HEK293T (cell line): ENCODE measurements around the gene G6PD.
A peak's percentile ranks its signal among the peaks of the same experiment; 100 is the strongest.

ENCODE experiments used
- CTCF ChIA-PET: fragments of 350-600 bp; formaldehyde crosslinking; extraction: SDS; loops from one replicate; lab custom pipeline; 2021; ENCODE audit warnings: antibody characterized with exemption, inconsistent platforms; lab: Yijun Ruan, JAX
- POLR2A ChIA-PET: fragments of 350-600 bp; formaldehyde crosslinking; extraction: SDS; loops from one replicate; lab custom pipeline; 2020; ENCODE audit warnings: antibody characterized with exemption, inconsistent platforms; lab: Yijun Ruan, JAX
- DNase-seq: peaks from one replicate; pipeline ENCODE4 v3.0.0; 2012; ENCODE audit warnings: mixed read lengths; ENCODE audit errors: extremely low spot score
- ARNT ChIP-seq: fragments of 450-650 bp; IDR thresholded peaks from 2 replicates; pipeline ENCODE4 v1.6.1; 2017; ENCODE audit warnings: mild to moderate bottlenecking
- BHLHE40 ChIP-seq: fragments of 450-650 bp; IDR thresholded peaks from 2 replicates; pipeline ENCODE4 v1.6.1; 2016; ENCODE audit warnings: mild to moderate bottlenecking, moderate library complexity, borderline replicate concordance
- CTBP1 ChIP-seq: fragments of 450-650 bp; IDR thresholded peaks from 2 replicates; pipeline ENCODE4 v1.6.1; 2016; ENCODE audit warnings: borderline replicate concordance
- ELF4 ChIP-seq: fragments of 450-650 bp; IDR thresholded peaks from 2 replicates; pipeline ENCODE4 v1.6.1; 2017; ENCODE audit warnings: antibody characterized with exemption
- FOXA1 ChIP-seq: fragments of 450-650 bp; IDR thresholded peaks from 2 replicates; pipeline ENCODE4 v1.6.1; 2016; ENCODE audit warnings: mild to moderate bottlenecking
- FOXK2 ChIP-seq: fragments of 450-650 bp; IDR thresholded peaks from 2 replicates; pipeline ENCODE4 v1.6.1; 2016; ENCODE audit warnings: mild to moderate bottlenecking
- FOXM1 ChIP-seq: fragments of 450-650 bp; IDR thresholded peaks from 2 replicates; pipeline ENCODE4 v1.6.1; 2017; ENCODE audit warnings: mild to moderate bottlenecking, borderline replicate concordance
- HDGF ChIP-seq: fragments of 450-650 bp; IDR thresholded peaks from 2 replicates; pipeline ENCODE4 v1.6.1; 2017; ENCODE audit warnings: antibody characterized with exemption, borderline replicate concordance
- L3MBTL2 ChIP-seq: fragments of 450-650 bp; conservative IDR thresholded peaks from 2 replicates; pipeline ENCODE4 v1.6.1; 2016; ENCODE audit warnings: mild to moderate bottlenecking
- LEF1 ChIP-seq: fragments of 450-650 bp; IDR thresholded peaks from 2 replicates; pipeline ENCODE4 v1.6.1; 2017; ENCODE audit warnings: mild to moderate bottlenecking, borderline replicate concordance
- NFRKB ChIP-seq: fragments of 450-650 bp; IDR thresholded peaks from 2 replicates; pipeline ENCODE4 v1.6.1; 2016; ENCODE audit warnings: mild to moderate bottlenecking, moderate library complexity
- PKNOX1 ChIP-seq: fragments of 450-650 bp; IDR thresholded peaks from 2 replicates; pipeline ENCODE4 v1.6.1; 2016
- SP1 ChIP-seq: fragments of 450-650 bp; IDR thresholded peaks from 2 replicates; pipeline ENCODE4 v1.6.1; 2017
- SUZ12 ChIP-seq: fragments of 450-650 bp; IDR thresholded peaks from 2 replicates; pipeline ENCODE4 v1.6.1; 2016; ENCODE audit warnings: mild to moderate bottlenecking
- TARDBP ChIP-seq: fragments of 450-650 bp; IDR thresholded peaks from 2 replicates; pipeline ENCODE4 v1.6.1; 2016
- ZNF384 ChIP-seq: fragments of 450-650 bp; IDR thresholded peaks from 2 replicates; pipeline ENCODE4 v1.6.1; 2016

The G6PD gene

GRCh38 chrX:154534526-154535322, 11.9 kb downstream of the G6PD start:
- peak; percentile 93 for DNase-seq
- POLR2A ChIA-PET: interaction anchor here (1.1 kb wide), 1 partner anchor 135 kb away, joined by 3 read pairs; no protein-coding TSS in a partner anchor
- TF ChIP-seq NFRKB: no peak
- 0 out of 2 replicates have a peak, but pooled peaks have one; percentile 23 for TF ChIP-seq ARNT
- CTCF ChIA-PET: interaction anchor here (0.6 to 1.2 kb wide), 3 partner anchors 9 to 623 kb away, joined by 3 to 5 read pairs (median 3); no protein-coding TSS in a partner anchor

DNA sequence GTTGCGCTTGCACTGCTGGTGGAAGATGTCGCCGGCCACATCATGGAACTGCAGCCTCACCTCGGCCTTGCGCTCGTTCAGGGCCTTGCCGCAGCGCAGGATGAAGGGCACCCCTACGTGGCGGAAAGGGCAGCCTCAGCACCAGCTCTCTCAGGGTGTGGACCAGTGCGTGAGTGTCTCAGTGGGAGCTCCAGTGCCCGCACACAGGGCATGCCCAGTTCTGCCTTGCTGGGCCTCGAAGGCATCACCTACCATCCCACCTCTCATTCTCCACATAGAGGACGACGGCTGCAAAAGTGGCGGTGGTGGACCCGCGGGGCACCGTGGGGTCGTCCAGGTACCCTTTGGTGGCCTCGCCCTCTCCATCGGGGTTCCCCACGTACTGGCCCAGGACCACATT, 14.0 kb downstream of the G6PD start:
- TF ChIP-seq NFRKB (no peak), ZNF384 (no peak), ELF4 (no peak), CTBP1 (no peak), BHLHE40 (no peak), ARNT (no peak), HDGF (no peak), SP1 (no peak), FOXM1 (no peak), LEF1 (no peak)
- POLR2A ChIA-PET: interaction anchor here (1.0 to 1.3 kb wide), 3 partner anchors 42 to 135 kb away, joined by 3 to 5 read pairs (median 4); partner anchors contain the start of genes RPL10 and SLC10A3
- DNase-seq: no peak
- CTCF ChIA-PET: interaction anchor here (0.6 to 1.3 kb wide), 4 partner anchors 11 to 225 kb away, joined by 3 to 14 read pairs (median 3); no protein-coding TSS in a partner anchor

GRCh38 chrX:154531626-154532025, 15.0 kb downstream of the G6PD start:
- DNase-seq: no peak
- ChIA-PET POLR2A (interaction anchor here (1.0 to 1.3 kb wide), 2 partner anchors 129 to 134 kb away, joined by 3 to 4 read pairs; partner anchors contain the start of gene RPL10), CTCF (interaction anchor here (1.0 to 1.8 kb wide), 3 partner anchors 12 to 158 kb away, joined by 3 to 14 read pairs (median 7); partner anchors contain the start of gene FLNA)

DNA sequence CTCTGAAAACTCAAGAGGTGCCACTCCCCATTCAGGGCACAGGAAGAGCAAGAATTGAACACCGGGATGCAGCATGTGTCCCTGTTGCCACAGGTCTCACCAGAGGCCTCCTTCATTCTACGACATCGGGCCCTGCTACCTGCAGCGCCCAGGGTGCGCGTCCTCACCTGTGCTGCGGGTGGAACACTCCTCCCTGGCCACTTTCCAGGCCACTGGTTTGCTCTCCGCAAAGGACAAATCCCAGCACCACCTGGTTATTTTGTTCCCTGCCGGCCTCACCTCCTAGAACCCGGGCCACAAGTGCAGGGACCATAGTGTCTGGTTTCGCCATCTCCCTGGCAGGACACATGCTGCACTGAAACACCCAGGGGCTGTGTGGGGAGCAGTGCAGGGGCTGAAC, 16.4 kb downstream of the G6PD start:
- ChIA-PET POLR2A (no interaction called here), CTCF (no interaction called here)
- TF ChIP-seq TARDBP (no peak), SUZ12 (no peak), ZNF384 (no peak), HDGF (no peak), NFRKB (no peak), FOXK2 (no peak), FOXA1 (no peak), L3MBTL2 (no peak), ARNT (no peak), LEF1 (no peak), PKNOX1 (no peak), ELF4 (no peak)
- no peak for DNase-seq

More at GRCh38 chrX:154531626-154532025, 15.0 kb downstream of the G6PD start:
- no peak for TF ChIP-seq FOXK2
- TF ChIP-seq ARNT: no peak
- no peak for TF ChIP-seq L3MBTL2
- TF ChIP-seq FOXA1: no peak
- no peak for TF ChIP-seq LEF1
- TF ChIP-seq SUZ12: no peak
- no peak for TF ChIP-seq NFRKB

GRCh38 chrX:154529206-154529612, 17.4 kb downstream of the G6PD start:
- POLR2A ChIA-PET: no interaction called here
- peak; percentile 88 for TF ChIP-seq ZNF384
- TF ChIP-seq PKNOX1: no peak
- no peak for DNase-seq
- CTCF ChIA-PET: interaction anchor here (0.6 kb wide), 1 partner anchor 394 kb away, joined by 4 read pairs; no protein-coding TSS in a partner anchor

DNA sequence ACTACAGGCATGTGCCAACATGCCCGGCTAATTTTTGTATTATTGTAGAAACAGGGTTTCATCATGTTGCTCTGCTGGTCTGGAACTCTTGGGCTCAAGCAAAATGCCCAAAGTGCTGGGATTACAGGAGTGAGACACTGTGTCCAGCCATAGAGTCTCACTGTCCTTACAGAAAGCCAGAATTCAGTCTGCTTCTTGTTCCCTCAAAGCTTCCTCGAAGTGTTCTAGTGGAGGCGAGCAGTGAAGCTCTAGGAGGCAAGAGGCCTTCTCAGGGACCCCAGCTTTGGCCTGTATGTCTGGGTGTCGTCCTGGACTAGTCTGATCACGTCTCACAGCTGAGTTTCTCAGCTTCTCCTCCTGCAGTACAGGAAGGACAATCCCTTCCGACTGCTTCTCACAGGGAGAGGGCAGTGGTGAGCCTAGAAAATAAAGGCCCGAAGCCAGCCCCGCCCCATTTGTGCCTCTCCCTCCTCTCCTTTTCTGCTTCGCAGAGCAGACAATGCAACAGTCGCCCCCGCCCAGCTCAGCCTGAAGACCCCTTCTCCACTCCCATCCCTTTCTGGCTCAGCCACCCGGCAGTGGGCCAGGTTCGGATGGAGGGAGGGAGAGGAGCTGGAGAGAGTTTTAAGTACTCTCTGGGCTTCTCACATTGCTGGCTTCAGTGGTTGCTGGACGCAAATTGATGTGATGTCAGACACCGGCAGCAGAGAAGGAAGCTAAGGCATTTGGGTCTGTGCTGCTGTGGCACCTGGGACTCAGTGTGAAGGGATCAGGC, 19.6 kb downstream of the G6PD start:
- POLR2A ChIA-PET: interaction anchor here (0.6 to 1.7 kb wide), 13 partner anchors 9 to 592 kb away, joined by 3 to 13 read pairs (median 4); partner anchors contain the start of genes ATP6AP1, FAM3A, FLNA and NAA10
- TF ChIP-seq FOXM1 (no peak), NFRKB (no peak), ELF4 (no peak), FOXA1 (no peak), CTBP1 (no peak), BHLHE40 (no peak), ARNT (no peak), SP1 (no peak), PKNOX1 (no peak), ZNF384 (no peak), L3MBTL2 (no peak)
- CTCF ChIA-PET: interaction anchor here (0.6 to 1.8 kb wide), 12 partner anchors 9 to 580 kb away, joined by 3 to 12 read pairs (median 4); partner anchors contain the start of genes FAM3A, FLNA and RPL10
- peak; percentile 78 for DNase-seq
